GM18519 (cell line): ENCODE results near the gene MAP3K10.

Source experiments
- ATAC-seq: cut with Tn5 transposase; IDR thresholded peaks from one replicate; pipeline ENCODE4 v1.9.1; 2021; ENCODE audit warnings: mild to moderate bottlenecking, moderate library complexity; ENCODE audit not compliant: unreplicated experiment, low FRiP score

MAP3K10 gene

GRCh38 chr19:40245506-40246128 lies 54.4 kb downstream of the MAP3K10 start:
- ATAC-seq = no peak

GRCh38 chr19:40246292-40247073 lies 55.3 kb downstream of the MAP3K10 start:
- no peak for ATAC-seq

- no peak for ATAC-seq
Measured at GRCh38 chr19:40247178-40247577, 56.0 kb downstream of the MAP3K10 start.

- no peak for ATAC-seq
Measured at GRCh38 chr19:40247735-40248262, 56.6 kb downstream of the MAP3K10 start.

- ATAC-seq = no peak
Measured at GRCh38 chr19:40249201-40249600, 58.0 kb downstream of the MAP3K10 start.

GRCh38 chr19:40249781-40250180 lies 58.6 kb downstream of the MAP3K10 start:
- no peak for ATAC-seq

- no peak for ATAC-seq
Measured at GRCh38 chr19:40251244-40251643, 60.0 kb downstream of the MAP3K10 start.

- ATAC-seq = no peak
Measured at GRCh38 chr19:40251991-40252390, 60.8 kb downstream of the MAP3K10 start.

GRCh38 chr19:40252395-40252794 lies 61.2 kb downstream of the MAP3K10 start:
- no peak for ATAC-seq

GRCh38 chr19:40253611-40254092 lies 62.4 kb downstream of the MAP3K10 start:
- ATAC-seq = no peak

- ATAC-seq = no peak
Measured at GRCh38 chr19:40254714-40255418, 63.6 kb downstream of the MAP3K10 start.

- ATAC-seq = no peak
Measured at GRCh38 chr19:40255619-40256166, 64.5 kb downstream of the MAP3K10 start.

GRCh38 chr19:40256512-40256911 lies 65.3 kb downstream of the MAP3K10 start:
- ATAC-seq = no peak

- ATAC-seq = no peak
Measured at GRCh38 chr19:40257096-40257517, 65.9 kb downstream of the MAP3K10 start.

- ATAC-seq = no peak
Measured at GRCh38 chr19:40261631-40262030, 70.4 kb downstream of the MAP3K10 start.

GRCh38 chr19:40262422-40262821 lies 71.2 kb downstream of the MAP3K10 start:
- ATAC-seq = no peak

GRCh38 chr19:40263440-40264313 lies 72.5 kb downstream of the MAP3K10 start:
- ATAC-seq = no peak

GRCh38 chr19:40264314-40265054 lies 73.3 kb downstream of the MAP3K10 start:
- no peak for ATAC-seq
